HG02938 (cell line): ENCODE results near the gene CCDC157.
A peak's percentile ranks its signal among the peaks of the same experiment; 100 is the strongest.

Experiments
- ATAC-seq: cut with Tn5 transposase; IDR thresholded peaks from one replicate; pipeline ENCODE4 v1.9.1; 2021; ENCODE audit warnings: mild to moderate bottlenecking, moderate library complexity; ENCODE audit not compliant: unreplicated experiment

Gene CCDC157

DNA sequence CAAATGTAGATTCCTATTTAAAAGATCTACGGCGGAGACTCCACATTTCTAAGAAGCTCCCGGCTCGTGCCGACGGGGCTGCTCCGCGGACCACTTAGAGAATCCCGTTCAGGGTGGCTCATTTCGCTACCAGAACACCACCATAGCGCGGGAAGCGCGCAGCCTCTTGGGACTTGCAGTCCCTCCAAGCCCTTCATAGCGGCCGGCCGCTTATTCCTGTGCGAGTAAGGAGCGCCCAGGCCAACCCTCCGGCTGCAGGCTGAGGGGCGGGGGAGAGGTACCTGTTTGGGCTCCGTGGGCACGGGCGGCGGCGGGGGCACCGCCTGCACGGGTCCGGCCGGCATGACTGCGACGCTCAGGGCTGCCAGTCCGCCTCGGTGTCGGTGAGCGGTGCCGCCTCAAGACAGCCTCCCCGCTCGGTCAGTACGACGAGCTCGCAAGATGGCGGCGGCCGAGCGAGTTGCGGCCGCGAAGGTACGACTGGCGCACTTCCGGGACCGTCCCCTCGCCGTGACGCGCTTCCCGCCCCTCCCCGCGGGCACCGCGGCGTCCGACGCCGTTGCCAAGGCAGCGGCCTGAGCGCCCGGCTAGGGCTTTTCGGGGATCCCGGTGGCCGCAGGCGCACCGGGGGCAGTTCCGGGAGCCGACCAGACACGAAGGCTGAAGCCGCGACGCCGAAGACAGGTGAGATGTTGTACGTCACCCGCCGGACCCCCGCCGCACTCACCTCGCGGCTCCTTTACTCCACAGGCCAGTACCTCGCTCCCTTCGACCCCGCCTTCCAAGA is at the start of gene CCDC157, which contains the start of gene SF3A1:
Gene CCDC157, plus strand, starts transcription at position 559 of the 787 bp plus-strand sequence. CDS start 8,994 bp downstream, outside the sequence.
Gene SF3A1, minus strand, starts transcription at position 446 of the 787 bp plus-strand sequence. Its CDS starts 102 bp downstream, at position 344.
- peak; percentile 84 for ATAC-seq

DNA sequence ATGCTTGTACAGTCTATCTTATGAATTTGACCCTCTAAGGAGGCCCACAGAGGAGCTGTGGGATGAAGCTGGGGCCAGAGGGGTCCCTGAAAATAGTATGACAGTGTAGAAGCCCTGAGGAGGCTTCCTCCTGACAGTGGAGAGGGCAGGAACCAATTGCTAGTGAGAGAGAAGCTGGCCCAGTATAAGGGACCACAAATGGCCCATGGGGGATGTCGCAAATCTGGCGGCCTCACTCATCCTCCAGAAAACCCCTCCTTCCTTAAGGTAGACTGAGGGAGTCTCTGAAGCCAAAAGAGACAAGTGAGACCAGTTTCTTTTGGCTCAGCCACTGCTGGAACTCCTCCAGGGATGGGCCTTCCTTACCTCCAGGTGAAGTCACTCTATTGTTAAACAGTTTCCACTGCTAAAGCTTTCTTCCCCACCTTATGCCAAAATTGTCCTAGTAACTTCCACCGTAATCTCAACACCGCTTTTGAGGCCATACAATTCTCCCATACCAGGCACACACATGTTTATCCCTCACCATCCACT is 49.7 kb upstream of the CCDC157 start:
- no peak for ATAC-seq

DNA sequence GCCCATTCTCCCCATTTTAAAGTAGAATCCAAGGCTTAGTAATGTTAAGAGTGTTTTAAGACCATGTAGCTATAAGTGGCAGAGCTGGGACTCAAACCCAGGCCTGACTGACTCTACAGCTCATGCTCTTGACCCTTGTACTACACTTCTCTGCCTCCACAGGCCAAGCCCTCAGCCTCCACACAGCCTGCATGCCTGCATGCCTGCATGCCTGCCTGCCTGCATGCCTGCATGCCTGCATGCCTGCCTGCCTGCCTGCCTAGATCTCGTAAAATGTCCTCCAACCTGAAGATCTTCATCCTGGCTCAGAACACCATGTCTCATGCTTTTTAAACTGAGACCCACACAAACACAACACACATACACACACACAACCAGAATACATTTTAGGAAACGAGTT is 48.7 kb upstream of the CCDC157 start:
- ATAC-seq = no peak

DNA sequence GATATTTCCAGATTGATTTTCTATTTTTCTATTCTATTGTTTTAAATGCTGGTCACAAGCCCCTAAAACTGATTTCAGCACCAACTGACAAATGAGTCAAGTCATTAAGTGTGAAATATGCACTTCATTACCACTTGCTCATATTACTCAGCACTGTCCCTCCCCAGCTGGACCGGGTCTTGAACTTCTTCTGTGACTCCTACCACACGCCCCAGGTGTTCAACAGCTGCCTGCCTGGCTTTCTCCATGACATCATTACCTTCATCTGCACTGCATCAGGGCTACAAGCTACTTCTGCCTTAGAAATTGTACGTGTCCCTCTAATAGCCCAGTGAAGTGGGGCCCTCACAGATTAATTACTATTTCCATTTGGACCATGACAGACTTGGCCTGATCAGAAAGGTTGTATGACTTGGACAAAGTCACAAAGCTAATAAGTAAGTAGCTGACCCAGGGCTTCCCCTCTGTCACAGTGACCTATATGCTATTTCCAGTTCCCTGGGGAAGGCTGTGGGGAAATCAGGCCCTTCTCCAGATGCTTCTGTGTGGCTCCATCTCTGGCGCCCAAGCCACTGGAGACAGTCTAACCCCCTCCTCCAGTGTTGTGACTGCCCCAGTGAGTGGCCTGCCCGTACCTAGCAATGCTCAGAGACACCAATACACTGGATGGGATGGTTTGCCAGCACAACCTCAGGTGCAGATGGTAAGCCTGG is 48.1 kb upstream of the CCDC157 start:
- ATAC-seq = no peak

DNA sequence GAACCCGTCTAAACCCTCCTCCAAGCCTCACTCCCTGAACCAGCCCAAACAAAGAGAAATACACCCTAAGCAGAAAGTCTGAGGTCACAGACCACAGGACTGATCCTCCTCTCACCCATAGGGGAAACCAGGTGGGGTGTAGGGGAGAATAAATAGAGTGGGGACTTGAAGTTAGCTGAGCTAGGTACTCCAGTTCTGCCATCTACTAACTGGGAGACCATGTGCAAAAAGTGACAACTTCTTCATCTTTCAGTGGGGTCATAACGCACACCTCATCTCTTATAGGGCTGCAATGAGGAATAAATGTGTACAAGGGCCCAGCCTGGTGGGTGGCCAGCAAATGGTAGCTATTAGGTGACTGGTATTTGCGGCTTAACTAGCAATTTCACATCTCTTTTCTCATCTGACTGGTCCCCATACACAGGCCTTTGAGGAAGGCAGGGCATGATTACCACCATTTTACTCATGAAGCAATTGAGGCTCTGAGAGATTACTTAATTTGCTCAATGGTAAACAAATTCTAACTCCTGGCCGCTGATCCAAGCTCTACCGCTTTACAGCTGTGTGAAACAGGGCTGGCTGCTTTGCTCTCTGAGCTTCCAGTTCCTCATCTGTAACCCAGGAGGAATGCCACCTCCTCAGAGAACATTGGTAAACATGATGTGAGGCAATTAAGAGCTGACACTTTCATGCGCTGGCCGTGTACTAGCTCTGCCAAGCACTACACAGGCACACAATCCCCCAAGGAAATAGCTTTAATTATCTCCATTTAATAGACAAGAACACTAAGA is 46.7 kb upstream of the CCDC157 start:
- ATAC-seq = no peak

DNA sequence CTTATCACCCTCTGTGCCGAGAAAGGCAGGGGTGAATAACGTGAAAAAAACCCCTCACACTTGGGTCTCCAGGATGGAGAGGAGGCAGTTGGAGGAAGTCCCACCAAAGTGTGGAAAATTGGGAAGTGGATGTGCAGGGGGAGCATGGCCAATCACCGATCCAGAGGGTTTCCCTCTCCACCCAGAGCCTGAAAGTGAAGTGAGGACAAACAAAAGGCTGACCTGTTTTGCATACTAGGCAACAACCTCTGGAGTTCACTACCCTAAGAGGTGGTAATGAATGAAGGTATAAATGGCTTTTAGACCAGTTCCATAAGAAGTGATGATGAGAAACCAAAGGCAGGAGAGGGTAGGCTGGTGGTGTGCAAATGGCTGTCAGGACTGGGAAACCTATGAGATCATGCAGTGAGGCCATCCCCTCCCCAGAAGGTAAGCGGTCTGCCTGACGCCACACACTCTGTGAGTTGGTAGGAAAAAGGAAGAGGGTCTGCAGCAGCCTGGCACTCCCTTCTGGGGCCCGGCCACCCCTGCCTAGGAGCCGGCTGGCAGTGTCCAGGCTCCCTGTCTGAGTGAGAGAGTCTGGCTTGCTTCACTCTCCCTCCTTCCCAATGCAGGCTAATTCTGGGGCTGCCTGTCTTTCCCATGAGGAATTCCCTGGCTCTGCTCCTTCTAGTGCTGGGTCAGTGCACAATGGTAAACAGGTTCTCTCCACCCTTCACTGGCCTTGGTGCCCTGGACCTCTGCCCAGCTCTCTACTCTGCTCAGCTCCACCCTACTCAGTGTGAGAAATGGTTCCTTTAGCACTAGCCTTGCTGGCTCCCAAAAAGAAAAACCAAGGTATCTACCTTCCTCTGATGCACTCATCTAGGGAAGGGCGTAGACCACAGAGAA is 45.7 kb upstream of the CCDC157 start:
- ATAC-seq = no peak

DNA sequence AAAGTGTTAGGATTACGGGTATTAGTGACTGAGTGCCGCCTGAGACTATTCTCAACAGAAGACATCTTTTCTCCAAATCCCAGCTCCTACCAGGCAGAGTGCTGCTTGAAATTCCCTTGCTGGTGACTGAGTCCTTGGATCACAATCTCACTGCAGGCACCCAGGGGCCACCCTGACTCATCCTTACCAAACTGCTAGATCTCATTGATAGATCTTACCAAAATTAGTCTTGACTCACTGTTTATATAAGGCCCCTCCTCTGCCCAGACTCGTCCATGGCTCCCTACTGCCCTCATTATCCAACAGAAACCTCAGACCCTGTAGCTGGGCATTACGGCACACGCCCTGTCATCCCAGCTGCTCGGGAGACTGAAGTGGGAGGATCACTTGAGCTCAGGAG is 44.8 kb upstream of the CCDC157 start:
- ATAC-seq = no peak

DNA sequence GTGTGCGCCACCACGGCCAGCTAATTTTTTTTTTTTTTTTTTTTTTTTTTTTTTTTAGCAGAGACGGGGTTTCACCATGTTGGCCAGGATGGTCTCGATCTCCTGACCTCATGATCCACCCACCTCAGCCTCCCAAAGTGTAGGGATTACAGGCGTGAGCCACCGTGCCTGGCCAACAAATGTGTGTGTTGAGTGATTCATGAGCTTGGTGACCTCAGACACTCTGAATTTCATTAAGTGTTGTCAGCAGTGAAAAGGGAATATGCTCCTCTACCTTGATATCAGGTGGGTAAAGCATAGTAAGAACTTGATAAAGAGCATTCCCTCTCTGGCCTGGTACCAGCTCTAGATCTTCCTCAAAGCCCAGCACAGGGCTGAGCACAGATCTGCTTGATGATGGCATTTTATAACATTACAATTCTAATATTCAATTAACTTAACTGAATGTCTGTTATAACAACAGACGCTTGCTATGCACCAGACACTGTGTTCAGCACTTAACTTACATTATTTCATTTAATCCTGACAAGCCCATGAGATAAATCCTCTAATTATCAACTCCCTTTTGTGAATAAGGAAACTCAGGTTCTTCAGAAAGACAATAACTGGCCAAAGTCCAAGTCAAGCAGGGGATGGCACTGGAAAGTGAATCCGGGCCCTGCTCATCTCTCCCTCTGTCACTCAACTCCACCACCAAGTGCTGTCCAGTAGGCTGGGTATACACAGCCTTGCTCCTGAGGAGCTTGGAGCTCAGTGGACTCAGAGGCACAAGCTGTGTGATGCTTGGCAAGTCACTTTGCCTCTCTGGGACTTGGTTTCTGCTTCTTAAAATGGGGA is 43.1 kb upstream of the CCDC157 start:
- no peak for ATAC-seq

DNA sequence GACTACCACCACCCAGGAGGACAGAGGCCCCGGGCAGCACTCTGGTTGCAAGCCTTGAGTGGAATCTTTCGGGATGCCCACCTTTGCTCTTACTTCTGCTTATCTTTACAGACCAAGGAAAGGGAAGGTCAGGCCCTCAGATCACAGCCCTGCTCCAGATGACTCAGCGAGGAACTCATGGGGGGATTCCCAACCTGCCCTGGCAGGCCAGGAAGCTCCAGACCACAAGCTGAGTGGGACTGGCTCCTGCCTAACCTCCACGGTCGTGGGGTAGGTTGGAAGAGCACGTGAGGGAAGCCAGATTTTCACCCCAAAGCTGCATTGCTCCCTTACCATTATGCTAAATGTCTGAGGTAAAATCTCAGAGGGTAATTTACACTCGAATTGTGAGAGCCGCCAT is 41.9 kb upstream of the CCDC157 start:
- no peak for ATAC-seq

DNA sequence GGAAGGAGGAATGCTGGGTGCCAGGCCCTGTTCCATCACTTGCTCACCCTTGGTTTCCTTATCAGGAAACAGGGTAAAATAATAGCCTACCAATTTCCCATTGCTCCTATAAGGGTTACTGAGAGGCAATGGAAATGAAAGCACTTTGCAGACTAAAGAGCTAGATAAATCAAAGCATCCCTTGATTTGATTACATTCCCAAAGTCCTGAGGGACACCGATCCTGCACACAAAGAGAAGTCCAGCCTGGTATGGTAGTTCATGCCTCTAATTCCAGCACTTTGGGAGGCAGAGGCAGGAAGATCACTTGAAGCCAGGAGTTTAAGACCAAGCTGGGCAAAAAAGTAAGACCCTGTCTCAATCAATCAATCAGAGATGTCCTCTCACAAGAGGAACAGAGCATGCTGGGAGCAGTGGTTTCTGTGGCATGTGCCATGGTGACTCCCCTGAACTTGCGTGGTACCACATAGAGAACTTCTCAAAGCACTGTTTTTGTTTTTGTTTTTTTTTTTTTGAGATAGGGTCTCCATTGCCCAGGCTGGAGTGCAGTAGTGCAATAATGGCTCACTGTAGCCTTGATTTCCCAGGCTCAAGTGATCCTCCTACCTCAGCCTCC is 40.7 kb upstream of the CCDC157 start:
- no peak for ATAC-seq

DNA sequence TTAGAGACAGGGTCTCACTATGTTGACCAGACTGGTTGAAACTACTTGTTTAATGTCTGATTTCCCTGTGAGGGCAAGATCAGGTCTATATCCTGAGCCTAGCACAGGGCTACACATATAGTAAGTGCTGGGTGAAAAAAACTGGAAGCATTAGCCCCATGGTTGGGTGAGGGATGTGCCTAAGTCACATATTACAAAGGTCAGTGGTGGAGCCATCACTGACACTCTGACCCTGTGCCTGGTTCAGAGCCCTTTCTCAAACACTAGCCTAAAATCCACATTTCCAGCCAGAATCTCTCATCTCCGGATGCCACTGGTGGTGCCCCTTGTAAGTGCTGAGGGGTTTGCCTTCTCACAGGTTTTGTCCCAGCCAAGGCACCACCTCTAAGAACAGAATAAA is 39.0 kb upstream of the CCDC157 start:
- ATAC-seq = no peak

DNA sequence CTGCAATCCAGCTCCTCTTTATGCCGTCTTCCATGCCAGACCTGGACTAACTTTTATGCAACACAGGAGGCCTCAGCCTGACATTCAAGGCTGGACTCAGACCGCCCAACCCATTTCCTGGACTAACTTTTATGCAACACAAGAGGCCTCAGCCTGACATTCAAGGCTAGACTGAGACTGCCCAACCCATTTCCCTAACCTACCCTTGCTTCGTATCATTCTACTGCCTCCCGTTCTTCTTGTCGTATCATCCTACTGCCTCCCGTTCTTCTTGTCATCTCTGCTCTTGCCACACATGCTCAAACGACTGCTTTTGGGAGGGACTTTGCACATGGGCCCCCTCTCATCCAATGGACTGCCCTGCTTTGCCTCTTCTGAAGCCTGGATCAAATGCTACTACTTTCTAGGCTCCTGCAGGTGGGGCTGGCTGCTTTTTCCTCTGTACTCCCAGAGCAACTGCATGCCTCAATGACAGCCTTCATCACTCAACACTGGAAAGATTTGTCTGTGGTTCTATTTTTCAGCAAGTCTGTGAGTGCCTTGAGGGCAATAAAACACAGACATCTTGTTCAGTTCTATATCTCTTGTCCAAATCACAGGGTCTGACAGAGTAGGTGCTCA is 37.9 kb upstream of the CCDC157 start:
- no peak for ATAC-seq

DNA sequence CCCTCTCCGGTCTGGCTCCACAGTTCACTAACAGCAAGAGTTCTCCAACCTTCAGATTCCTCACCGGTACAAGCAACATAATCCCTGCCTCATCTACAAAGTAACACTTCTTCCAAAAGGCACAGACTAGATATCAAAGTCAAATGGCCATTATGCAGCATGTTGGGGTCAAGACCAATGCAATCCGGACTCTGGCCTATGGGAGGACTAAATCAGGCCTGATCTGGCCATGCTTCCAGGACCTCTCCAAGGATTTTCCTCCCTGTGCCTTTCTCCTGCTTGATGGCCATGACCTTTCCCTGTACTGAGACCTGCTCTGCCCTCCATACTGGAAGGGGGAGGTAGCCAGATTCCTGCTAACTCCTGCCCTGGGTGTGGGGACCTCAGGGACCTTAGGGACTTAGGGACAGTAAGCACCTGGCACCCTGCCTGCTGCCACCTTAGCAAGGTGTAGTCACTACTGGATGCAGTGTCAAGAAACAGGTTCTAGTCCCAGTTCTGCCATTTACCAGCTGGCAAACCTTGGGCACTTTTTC is 36.7 kb upstream of the CCDC157 start:
- no peak for ATAC-seq

DNA sequence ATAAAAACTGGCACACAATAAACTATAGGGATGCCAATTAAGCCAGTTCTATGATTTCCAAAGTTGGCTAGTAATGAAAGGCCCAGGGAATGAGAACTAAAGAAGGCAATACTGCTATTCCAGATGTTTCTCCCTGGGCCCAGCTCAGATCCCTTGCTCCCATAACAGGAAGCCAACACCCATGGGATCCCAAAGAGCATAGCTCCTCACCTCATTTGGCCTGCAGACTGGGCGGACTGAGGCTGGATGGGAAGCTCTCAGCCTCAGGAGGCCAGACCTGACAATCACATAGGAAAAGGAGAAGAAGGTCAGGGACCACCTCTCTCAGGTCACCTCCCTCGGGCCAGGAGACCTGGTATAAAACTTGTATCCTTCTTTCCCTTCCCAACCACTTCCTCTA is 35.3 kb upstream of the CCDC157 start:
- ATAC-seq = no peak

DNA sequence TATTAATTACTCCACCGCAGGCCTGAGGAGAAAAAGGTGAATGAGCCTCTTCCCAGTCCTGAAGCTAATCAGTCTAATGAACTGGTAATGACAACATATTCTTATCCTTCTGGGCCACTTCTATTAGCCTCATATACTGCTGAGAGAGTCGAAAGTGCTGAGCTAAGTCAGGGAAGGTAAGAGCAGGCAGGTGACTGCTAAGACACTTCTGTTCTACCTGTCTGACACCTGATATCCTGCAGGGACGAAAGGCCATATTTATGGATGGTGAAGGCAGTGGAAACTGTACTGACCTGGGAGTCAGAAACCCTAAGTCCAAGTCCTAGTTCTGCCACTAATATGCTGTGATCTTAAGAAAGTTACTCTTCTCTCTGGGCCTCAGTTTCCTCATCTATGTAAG is 33.6 kb upstream of the CCDC157 start:
- ATAC-seq = no peak

DNA sequence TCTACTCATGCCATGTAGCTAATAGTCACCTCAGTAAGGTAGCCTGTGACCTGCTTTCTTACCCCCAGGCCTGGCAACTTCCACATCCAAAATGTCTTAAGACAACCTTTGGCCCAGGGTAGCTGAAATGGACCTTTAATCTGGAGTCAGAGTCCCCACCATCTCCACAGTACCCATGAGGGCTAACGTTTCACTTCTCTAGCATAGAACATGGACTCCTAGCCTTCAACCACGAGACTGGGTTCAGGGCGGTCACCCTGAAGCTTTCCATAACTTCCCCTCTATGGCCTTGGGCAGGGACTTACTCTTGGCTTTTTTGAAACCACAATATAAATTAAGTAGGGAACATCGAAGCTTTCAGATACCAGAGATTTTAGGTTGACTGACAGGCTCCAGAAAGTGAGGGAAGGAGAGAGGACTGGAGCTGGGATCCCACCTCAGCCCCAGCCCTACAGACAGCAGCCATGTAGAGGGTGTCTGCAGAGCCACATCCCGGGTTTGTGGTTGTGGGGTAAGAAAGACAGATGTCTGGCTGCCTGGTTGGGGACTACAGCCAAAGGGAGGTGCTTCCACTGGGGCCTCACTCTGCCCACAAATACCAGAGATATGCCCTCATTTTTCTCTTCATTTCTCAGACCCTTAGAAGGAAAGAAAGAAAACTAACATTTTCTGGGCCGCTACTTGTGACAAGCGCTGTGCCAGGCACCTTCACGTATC is 32.6 kb upstream of the CCDC157 start:
- no peak for ATAC-seq

DNA sequence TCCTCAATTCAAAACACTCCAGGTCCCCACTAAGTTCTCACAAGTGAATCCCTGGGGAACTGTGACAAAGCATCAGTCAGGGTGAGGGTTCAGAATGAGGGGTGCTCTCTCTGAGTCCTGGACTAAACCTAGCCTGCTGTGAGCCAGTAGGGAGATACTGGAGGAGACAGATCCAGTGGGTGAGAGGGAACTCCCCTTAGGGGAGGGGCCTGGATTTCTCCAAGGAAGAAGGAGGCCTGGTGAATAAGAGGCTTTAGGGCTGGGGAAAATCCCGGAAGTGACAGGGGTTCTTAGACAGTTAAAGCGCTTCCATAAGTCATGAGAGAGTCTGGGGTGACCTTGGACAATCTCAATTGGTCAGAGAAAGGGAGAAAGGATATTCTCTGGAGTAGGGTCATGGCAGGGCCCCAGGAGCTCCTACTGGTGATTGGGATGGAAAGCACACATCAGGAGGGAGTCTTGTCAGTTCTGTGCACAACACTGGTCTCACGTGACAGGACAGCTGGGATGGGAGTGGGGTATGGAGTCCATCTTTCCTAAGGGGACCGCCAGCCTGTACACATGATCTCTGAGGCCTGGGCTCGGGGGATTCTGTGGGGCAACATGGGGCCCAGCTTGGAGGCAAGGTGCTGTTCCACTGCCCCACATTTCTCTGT is 31.6 kb upstream of the CCDC157 start:
- no peak for ATAC-seq
